Activated T-helper 17 cell treated with anti-CD3 and anti-CD28 coated beads, Interleukin-2, amount 50 U/mL, for 72 hours (primary cell): ENCODE measurements around the gene PCDH9. TPM values are rescaled to one million over a fixed set of nuclear protein-coding genes. Genes with fewer than 3 reads are reported as not detected.

Source experiments
- ATAC-seq: fragments of 150-1000 bp; cut with Tn5 transposase; replicated peaks from 2 replicates; pipeline ENCODE4 v1.10.0; 2021; ENCODE audit warnings: mild to moderate bottlenecking, moderate library complexity
- H3K27ac Mint-ChIP-seq: one replicate; pipeline ENCODE4 v1.8.0; 2022; ENCODE audit warnings: mixed read lengths
- H3K27me3 Mint-ChIP-seq: one replicate; pipeline ENCODE4 v1.8.0; 2022; ENCODE audit warnings: mixed read lengths
- H3K36me3 Mint-ChIP-seq: one replicate; pipeline ENCODE4 v1.8.0; 2022; ENCODE audit warnings: low read depth, mild to moderate bottlenecking, mixed read lengths
- H3K4me1 Mint-ChIP-seq: one replicate; pipeline ENCODE4 v1.8.0; 2022; ENCODE audit warnings: mixed read lengths
- H3K4me3 Mint-ChIP-seq: one replicate; pipeline ENCODE4 v1.8.0; 2022; ENCODE audit warnings: mild to moderate bottlenecking, mixed read lengths
- H3K9me3 Mint-ChIP-seq: one replicate; pipeline ENCODE4 v1.8.0; 2022; ENCODE audit warnings: mixed read lengths
- total RNA-seq, 2 donors: library from RNA; stranded (reverse); gene quantifications; one replicate each; pipeline ENCODE4 v1.2.3, GENCODE V29; 2022

The PCDH9 gene
- total RNA-seq, 2 donors from 2014 or later: 0.11 TPM

DNA sequence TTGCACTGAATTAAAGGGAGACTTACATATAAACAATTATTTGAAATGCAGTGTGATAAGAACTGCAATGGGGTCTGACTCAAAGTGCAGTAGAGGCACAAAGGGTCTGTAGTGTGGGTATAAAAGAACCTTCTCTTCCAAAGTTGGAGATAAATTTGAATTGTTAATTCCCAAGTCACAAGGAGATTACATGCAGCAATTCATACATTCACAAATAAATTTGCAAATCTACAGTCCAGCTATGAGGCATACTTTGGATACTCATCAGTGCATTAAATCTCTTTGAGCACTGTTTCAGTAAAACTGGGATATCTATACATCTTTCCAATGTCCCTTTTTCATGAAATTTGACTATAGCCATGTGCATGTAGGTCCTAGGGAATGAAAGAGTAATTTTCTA is 799.4 kb downstream of the PCDH9 start:
- Mint-ChIP-seq H3K27ac (no peak overlapping the region), H3K4me1 (no peaks in the 10 kb centered on the region), H3K4me3 (no peak overlapping the region), H3K36me3 (no peaks in the 10 kb centered on the region), H3K27me3 (no peaks in the 10 kb centered on the region), H3K9me3 (no peaks in the 10 kb centered on the region)
- no peak for ATAC-seq

DNA sequence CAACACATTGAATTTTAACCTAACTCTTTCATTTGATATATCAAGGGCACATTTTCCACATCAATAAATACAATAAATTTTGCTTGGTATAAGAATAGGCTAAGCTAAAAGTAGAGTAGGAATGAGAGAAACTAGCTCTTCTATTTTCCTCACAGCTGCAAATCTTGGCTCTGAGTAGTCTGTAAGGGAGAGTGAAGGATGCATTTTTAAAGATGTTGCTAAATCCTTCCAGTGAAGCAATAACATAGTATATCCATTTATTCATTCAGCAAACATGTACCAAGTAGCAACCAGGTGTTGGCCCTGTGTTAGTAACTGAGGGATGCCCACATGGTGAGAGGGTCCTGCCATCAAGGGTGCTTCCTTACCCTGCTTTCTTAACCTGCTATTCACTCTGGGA is 799.9 kb downstream of the PCDH9 start:
- no peak for ATAC-seq
- H3K4me1 Mint-ChIP-seq: no peaks in the 10 kb centered on the region
- no peaks in the 10 kb centered on the region for H3K27me3 Mint-ChIP-seq
- H3K36me3 Mint-ChIP-seq: no peaks in the 10 kb centered on the region
- no peaks in the 10 kb centered on the region for H3K9me3 Mint-ChIP-seq
- no peak overlapping the region for H3K27ac Mint-ChIP-seq
- no peak overlapping the region for H3K4me3 Mint-ChIP-seq

DNA sequence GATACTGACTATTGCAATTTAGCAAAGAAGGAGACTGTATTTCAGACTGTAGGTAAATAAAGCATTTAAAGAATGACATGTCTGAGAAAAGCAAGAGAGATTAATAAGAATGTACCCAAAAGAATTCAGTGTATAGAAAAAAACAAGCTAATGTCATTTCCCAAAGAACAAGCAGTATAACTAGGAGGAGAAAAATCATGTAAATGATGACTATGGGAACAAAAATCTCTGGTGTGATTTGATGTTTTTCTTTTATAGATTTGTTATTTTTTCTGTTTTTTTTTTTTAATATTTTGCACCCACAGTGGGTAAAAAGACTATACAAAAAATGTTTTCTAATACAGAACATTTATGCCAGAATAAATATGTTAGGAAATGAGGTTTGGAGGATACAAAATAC is 801.0 kb downstream of the PCDH9 start:
- no peak overlapping the region for H3K4me3 Mint-ChIP-seq
- no peaks in the 10 kb centered on the region for H3K36me3 Mint-ChIP-seq
- no peak for ATAC-seq

DNA sequence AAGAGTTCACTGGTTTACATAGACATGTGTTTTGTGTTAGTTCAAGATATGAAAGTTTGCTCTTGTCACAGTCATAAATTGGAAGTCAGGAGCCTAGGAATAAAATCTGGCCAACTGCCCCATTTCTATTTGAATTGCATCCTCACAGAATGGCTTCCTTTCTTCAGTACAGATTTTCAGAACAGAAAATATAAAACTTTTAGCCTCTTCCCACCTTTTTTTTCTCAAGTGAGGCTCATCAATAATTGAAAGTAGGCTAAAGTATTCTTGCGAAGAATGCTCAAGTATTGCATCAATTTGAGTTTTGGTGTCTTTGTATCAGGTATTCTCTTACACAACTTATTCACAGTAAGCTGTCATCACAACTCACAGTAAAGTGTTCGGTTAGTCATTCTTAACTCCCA is 802.7 kb downstream of the PCDH9 start:
- no peaks in the 10 kb centered on the region for H3K27me3 Mint-ChIP-seq
- no peak overlapping the region for H3K4me3 Mint-ChIP-seq
- no peaks in the 10 kb centered on the region for H3K36me3 Mint-ChIP-seq
- no peak for ATAC-seq
- peaks cover 5% of the 10 kb centered on the region for H3K9me3 Mint-ChIP-seq
- no peaks in the 10 kb centered on the region for H3K4me1 Mint-ChIP-seq
- no peak overlapping the region for H3K27ac Mint-ChIP-seq

More for the DNA sequence above, 801.0 kb downstream of the PCDH9 start:
- Mint-ChIP-seq H3K27ac (no peak overlapping the region), H3K4me1 (no peaks in the 10 kb centered on the region), H3K9me3 (no peaks in the 10 kb centered on the region), H3K27me3 (no peaks in the 10 kb centered on the region)

DNA sequence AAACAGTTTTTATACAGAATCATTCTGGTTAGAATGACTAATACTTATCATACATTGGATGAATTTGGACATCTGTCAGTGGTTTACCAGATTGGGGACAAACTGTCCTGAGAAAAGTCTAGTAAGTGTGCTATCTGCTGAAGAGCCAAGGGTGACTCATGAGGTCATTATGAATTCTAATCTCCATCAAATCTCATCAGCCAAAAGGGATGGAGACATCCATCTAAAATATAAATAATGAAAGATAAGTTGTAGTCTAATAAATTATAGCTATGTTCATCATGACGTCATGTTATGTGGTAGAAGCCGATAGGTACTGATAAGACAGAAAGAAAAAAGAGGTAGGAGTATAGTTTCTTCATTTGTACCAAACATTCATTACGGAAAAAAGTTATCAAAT is 804.4 kb downstream of the PCDH9 start:
- Mint-ChIP-seq H3K27me3 (no peaks in the 10 kb centered on the region), H3K27ac (no peak overlapping the region), H3K36me3 (no peaks in the 10 kb centered on the region), H3K9me3 (peaks cover 9% of the 10 kb centered on the region), H3K4me3 (no peak overlapping the region), H3K4me1 (no peaks in the 10 kb centered on the region)
- no peak for ATAC-seq

DNA sequence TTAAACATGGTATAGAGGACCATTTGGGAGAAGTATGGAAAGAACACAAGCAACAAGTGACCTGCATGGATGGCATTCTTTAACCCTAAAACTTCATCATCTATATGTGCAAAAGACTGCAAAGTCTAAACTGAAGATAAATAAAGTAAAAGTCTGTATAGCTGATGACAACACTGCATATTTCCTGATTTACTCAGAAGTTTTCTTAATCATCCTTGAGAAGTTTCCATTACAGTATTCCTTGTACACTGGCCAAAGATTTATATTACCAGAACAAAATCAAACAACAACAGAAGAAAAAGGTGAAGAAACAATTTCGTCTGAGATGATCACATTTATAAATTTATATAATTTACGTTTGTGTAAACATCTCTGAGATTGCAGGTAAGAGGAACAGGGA is 805.7 kb downstream of the PCDH9 start:
- Mint-ChIP-seq H3K27ac (no peak overlapping the region), H3K27me3 (no peaks in the 10 kb centered on the region), H3K4me1 (no peaks in the 10 kb centered on the region), H3K4me3 (no peak overlapping the region), H3K9me3 (peaks cover 10% of the 10 kb centered on the region), H3K36me3 (no peaks in the 10 kb centered on the region)
- no peak for ATAC-seq

DNA sequence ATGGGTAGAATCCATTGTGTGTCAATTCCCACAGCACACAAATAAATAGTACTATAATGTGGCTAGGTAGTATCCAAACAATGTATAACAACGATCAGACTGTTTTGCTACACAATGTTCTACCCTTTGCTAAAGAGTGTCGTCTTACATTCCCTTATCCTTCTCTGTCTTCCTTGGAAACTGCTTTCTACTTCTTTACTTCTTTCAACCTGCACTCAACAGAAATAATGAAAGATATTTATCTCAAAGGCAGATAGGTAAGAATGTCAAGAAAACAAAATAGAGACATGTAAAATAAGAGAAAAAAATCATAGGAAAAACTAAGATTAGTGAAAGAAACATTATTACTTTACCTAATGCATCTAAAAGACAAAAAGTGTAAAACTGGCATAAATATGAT is 814.7 kb downstream of the PCDH9 start:
- H3K36me3 Mint-ChIP-seq: no peaks in the 10 kb centered on the region
- H3K4me1 Mint-ChIP-seq: no peaks in the 10 kb centered on the region
- H3K27ac Mint-ChIP-seq: no peak overlapping the region
- H3K27me3 Mint-ChIP-seq: no peaks in the 10 kb centered on the region
- no peak for ATAC-seq
- peaks cover 8% of the 10 kb centered on the region for H3K9me3 Mint-ChIP-seq
- no peak overlapping the region for H3K4me3 Mint-ChIP-seq

DNA sequence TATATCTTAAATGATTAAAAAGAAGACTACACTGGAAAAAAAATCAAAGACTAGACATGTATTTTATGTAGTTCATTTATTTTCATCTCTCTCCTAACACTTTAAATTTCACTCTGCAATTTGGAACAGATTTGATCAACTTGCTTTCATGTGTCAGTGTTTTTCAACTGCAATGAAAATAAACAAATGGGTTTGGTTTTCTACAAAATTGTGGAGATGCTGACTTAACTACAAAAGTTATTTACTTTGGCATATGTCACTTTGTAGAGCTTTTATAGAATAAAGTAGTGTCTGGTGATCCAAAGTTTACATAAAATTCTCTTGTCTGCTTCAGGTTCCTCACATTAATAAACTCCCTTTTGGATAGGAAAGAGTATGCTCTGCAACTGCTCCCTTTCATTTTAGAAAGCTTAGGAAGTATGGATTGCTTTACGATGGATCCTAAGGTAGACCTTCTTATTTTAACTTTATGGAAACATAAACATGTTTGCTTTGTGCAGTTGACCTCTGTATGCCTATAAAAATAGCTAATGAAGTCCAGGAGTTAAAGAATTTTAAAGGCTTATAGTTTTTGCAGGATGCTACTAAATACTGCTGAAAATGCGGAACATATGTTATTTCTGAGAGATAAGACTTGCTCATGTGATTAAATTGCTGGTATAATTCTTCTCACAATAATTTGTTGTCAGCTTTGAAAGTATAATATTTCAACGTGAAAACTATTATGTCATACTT is 815.9 kb downstream of the PCDH9 start:
- Mint-ChIP-seq H3K27ac (no peak overlapping the region), H3K4me3 (no peak overlapping the region), H3K27me3 (no peaks in the 10 kb centered on the region), H3K4me1 (no peaks in the 10 kb centered on the region), H3K36me3 (no peaks in the 10 kb centered on the region), H3K9me3 (peaks cover 8% of the 10 kb centered on the region)
- ATAC-seq: no peak

DNA sequence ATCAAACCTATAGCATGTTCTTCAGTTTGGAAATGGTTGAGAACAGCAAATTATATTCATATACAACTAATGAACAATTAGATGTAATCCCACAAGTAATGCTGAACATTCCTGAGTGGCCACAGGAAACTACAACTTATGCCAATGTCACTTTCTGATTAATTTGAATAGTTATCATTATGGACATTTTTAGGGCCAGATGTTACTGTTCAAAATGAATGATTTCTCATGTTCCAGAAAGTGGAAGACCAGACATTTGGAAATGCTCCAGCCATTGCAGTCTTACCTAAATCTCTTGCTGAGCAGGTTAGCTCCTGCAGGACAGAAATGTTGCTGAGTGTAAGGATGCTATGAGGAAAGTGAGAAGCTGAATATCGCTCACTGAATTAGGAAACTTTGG is 819.8 kb downstream of the PCDH9 start:
- Mint-ChIP-seq H3K4me3 (no peak overlapping the region), H3K36me3 (no peaks in the 10 kb centered on the region), H3K9me3 (peaks cover 5% of the 10 kb centered on the region), H3K4me1 (no peaks in the 10 kb centered on the region), H3K27me3 (no peaks in the 10 kb centered on the region), H3K27ac (no peak overlapping the region)
- ATAC-seq: no peak

DNA sequence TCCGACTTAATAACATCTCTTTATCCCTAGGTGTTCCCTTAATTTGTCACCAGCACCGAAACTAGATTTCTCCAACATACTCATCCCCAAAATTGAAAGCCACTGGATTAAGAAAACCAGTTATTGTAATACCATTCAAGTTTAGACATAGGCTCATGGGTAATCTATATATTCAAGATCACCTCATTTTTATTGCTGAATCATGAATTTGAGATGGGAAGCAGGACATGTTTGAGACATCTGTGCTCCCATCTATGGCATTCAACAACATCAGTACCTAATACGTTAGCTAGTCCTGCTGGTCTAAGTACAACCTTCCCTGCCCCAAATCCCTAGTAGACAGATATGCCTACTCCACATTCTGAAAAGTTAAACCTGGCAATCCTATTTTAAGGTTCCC is 820.6 kb downstream of the PCDH9 start:
- Mint-ChIP-seq H3K36me3 (no peaks in the 10 kb centered on the region), H3K27me3 (no peaks in the 10 kb centered on the region), H3K9me3 (peaks cover 5% of the 10 kb centered on the region), H3K4me3 (no peak overlapping the region), H3K4me1 (no peaks in the 10 kb centered on the region), H3K27ac (no peak overlapping the region)
- ATAC-seq: no peak

DNA sequence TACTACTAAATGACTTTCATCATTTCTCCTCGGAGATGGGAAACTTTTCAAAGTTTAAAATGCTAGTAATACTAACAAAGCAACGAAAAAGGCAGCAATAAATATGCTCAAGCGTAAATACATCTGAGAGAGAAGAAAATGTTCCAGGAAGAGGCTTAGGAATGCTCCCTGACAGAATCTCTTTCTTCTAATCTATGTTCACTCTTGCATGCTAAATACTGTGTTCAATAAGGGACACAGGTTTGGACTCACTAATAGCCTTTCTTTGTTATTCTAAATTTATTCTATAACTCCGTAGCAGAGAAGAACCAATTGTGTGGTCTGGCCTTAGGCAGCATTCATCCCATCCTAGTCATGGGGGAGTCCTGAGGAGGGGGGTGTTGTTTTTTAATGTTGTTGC is 823.0 kb downstream of the PCDH9 start:
- ATAC-seq: no peak
- Mint-ChIP-seq H3K4me3 (no peak overlapping the region), H3K27ac (no peak overlapping the region), H3K36me3 (no peaks in the 10 kb centered on the region), H3K9me3 (peaks cover 12% of the 10 kb centered on the region), H3K27me3 (no peaks in the 10 kb centered on the region), H3K4me1 (no peaks in the 10 kb centered on the region)

DNA sequence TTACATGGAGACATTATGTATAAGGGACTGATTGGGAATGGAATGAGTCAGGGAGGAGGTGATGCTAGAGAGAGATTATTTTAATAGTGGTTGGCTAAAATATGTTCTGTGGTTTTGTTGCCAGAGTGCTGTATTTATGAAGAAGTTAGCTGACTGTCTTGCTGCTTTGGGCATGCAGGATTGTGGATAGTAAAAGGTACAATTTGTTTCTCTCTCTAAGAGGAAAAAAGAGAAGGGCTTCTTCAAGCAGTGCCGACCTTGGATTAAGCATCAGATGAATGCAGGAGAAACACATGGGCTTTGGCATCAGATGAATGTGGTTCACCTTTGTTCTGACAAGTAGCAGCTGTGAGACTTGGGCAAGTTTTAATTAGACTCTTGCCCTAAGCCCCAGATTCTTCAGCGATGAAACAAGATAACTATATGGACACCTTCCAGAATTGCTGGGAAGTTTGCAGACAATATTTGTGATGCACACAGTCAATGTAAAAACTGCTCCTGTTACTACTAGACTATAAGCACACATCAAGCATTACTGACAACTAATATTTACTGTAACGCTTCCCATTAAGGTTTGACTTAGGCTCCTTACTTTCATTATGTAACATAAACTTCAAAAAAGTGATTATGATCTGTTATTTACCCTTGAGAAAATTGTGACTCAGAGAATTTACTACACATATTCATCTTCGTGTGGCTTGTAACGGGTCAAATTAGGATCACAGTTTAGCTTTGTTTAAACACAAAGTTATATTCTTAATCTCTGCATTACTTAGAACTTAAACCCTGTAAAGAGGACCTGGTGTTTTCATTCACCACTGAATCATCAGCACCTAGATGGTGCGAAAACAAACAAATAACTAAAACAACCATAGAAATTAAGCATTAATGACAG is 824.0 kb downstream of the PCDH9 start:
- no peak overlapping the region for H3K27ac Mint-ChIP-seq
- peaks cover 13% of the 10 kb centered on the region for H3K9me3 Mint-ChIP-seq
- H3K4me1 Mint-ChIP-seq: no peaks in the 10 kb centered on the region
- no peaks in the 10 kb centered on the region for H3K27me3 Mint-ChIP-seq
- H3K4me3 Mint-ChIP-seq: no peak overlapping the region
- ATAC-seq: no peak
- H3K36me3 Mint-ChIP-seq: no peaks in the 10 kb centered on the region

DNA sequence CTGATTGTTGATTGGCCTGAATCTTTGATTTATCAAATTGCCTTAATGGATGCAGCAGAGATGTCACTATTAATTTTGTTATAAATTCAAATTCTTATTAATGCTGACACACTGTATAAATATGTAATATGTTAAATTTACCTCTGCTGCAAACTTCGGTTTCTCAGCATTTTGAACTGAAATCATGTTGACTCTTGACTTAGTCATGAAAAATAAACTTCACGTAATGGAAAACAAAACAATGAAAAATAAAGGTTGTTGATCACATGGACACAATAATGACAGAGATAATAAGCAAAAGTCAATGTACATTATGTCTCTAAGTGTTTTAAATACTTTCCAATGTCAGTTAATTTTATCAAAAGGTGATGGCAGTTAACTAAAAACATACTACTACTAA is 827.6 kb downstream of the PCDH9 start:
- Mint-ChIP-seq H3K27me3 (no peaks in the 10 kb centered on the region), H3K9me3 (peaks cover 10% of the 10 kb centered on the region), H3K4me1 (no peaks in the 10 kb centered on the region), H3K36me3 (no peaks in the 10 kb centered on the region), H3K27ac (no peak overlapping the region), H3K4me3 (no peak overlapping the region)
- ATAC-seq: no peak

DNA sequence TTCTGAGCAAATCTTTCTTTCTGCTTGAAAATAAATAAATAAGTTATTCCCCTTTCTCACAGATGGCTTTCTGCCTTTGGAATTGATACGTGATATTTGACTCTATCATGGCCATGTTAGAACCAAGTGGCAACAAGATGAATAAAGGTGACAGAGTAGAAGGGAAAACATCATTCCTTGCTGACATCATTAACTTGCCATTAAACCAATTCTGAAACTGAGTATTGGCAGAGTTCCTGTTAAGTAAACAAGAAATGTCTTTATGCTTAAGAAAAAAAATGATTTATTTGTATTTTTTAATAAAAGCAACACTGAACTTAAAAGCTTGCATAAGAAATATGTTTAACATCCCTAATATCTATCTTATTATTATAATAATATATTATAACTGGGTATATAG is 828.1 kb downstream of the PCDH9 start:
- Mint-ChIP-seq H3K4me1 (no peaks in the 10 kb centered on the region), H3K27ac (no peak overlapping the region), H3K9me3 (peaks cover 10% of the 10 kb centered on the region), H3K27me3 (no peaks in the 10 kb centered on the region), H3K4me3 (no peak overlapping the region), H3K36me3 (no peaks in the 10 kb centered on the region)
- no peak for ATAC-seq

DNA sequence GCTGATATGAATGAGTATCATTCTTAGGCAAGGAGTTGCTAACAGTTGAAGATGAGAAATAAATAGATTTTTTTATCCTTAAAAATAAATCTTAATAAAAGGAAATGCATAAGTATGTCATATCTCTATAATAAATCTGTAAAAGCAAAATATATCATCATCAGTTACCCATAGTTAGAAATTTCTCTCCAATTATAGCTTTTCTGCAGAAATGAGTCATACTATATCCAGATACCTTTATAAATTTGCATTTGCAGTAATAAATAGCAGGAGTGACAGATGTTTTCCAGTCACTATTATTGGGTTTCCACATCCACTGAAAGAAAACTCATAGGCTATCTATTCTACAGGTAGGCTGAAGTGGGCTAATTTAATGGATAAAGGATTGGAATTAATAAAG is 829.8 kb downstream of the PCDH9 start:
- H3K4me1 Mint-ChIP-seq: no peaks in the 10 kb centered on the region
- ATAC-seq: no peak
- peaks cover 10% of the 10 kb centered on the region for H3K9me3 Mint-ChIP-seq
- H3K4me3 Mint-ChIP-seq: no peak overlapping the region
- no peak overlapping the region for H3K27ac Mint-ChIP-seq
- no peaks in the 10 kb centered on the region for H3K36me3 Mint-ChIP-seq
- H3K27me3 Mint-ChIP-seq: no peaks in the 10 kb centered on the region
